HG03442 (cell line): ENCODE measurements around the gene CAP1.
"Not testable (repeated sequence)": the region's sequence is repeated elsewhere in the genome, so short reads cannot be mapped to it uniquely, and the experiment has no call there.

Source experiments
- ATAC-seq: cut with Tn5 transposase; IDR thresholded peaks from one replicate; pipeline ENCODE4 v1.9.1; 2021; ENCODE audit warnings: mild to moderate bottlenecking, moderate library complexity; ENCODE audit not compliant: unreplicated experiment

The CAP1 gene, protein sequence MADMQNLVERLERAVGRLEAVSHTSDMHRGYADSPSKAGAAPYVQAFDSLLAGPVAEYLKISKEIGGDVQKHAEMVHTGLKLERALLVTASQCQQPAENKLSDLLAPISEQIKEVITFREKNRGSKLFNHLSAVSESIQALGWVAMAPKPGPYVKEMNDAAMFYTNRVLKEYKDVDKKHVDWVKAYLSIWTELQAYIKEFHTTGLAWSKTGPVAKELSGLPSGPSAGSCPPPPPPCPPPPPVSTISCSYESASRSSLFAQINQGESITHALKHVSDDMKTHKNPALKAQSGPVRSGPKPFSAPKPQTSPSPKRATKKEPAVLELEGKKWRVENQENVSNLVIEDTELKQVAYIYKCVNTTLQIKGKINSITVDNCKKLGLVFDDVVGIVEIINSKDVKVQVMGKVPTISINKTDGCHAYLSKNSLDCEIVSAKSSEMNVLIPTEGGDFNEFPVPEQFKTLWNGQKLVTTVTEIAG

DNA sequence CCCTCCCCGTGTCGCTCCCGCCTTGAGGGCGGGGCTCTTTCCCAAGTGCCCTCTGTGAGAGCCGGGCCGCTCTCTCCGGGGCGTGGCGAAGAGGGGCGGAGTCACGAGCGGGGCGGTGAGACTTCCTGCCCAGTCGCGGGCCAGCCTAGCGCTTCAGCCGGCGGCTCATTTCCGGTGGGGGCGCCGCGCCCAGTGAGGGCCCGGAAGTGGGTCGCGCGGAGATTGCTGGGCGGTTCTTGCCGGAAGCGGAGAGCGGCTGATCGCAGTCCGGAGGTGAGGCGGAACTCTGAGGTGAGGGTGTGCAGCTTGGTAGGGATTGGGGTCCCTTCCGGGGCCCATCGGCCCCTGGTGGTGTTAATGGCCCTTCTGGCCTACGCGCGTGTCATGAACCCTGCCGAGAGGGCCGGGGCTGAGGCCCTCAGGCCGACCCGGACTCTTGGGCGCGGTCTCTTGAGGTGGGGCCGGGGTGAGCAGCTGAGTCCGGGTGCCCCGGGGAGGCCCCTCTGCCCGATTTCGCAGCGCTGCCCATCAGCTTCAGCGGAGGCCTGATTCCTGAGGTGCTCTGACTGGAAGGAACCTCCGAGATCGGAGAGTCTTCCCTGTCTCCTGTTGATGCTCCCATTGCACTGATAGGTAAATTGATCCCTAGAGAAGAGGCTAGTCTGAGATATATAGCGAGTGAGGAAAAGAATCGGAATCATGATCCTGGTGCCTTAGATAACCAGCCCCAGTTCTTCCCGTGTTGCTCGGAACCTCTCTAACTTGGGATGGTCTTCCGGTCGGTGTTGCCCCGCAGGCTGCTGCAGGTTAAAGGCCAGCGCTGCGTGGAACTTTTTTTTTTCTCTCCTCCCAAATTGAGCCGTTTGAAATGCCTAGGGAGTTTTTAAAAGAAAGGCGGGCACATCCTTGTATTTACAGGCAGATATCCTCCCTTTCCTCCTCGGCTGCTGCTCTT is at the start of gene CAP1:
TSS of gene CAP1 (plus strand) at position 219 of the 955 bp plus-strand sequence. CDS start 18,618 bp downstream, outside the sequence.
- ATAC-seq, result peak; percentile 81

GRCh38 chr1:39992234-39992633 is 48.3 kb upstream of the CAP1 start:
- ATAC-seq, result no peak

DNA sequence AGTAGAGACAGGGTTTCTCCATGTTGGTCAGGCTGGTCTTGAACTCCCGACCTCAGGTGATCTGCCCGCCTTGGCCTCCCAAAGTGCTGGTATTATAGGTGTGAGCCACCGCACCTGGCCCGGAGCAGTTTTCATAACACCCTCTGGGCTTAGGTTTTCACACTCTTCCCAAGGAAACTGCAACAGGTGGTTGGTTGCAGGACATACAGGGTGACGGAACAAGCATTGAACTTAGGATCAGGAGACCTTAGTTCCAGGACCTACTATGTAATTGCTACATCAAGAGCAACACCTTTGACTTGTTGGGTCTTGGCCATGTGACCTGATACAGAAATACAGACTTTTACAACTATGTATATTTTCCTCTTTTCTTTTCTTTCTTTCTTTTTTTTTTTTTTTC is 47.6 kb upstream of the CAP1 start:
- no peak for ATAC-seq

DNA sequence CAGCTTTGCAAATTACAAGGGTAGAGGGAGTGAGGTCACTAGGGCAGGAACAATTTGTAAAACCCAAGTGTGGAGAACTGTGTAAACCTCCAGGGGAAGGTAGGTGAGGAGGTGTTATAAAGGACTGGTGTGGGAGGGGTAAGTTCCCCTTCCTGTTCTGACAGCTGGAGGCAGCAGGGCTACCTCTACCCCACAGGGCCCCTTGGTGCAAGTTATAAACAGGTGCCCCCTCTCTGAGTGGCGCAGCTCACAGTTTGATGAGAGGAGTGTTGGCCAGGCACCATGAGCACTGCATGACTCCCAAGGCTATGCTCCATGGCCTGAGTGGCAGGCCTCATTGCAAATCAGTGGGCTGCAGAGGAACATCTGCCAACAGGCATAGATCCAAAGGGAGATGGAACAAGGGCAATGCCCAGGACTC is 44.5 kb upstream of the CAP1 start:
- peak; percentile 71 for ATAC-seq

- ATAC-seq, result no peak
These were observed 44.0 kb upstream of the CAP1 start for GRCh38 chr1:39996396-39997004.

DNA sequence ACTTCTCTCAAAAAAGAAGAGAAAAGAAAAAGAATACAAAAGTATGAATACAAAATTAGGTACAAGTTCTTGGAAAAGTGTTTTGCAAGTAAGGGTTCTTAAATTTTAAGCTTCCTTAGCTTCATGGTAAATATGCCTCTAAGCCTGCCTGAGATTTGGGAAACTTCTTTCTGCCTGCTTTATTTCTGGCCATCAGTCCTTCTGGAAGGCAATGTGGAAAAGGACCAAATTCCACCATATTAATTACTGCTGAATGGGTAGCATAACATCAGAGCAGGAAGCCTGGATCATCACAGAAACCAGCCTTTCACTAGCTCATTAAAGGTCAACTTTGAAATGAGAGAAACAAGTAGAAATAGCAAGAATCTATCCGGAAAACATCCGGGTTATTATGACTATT is 39.1 kb upstream of the CAP1 start:
- no peak for ATAC-seq

GRCh38 chr1:40003156-40004093 is 37.1 kb upstream of the CAP1 start:
- ATAC-seq, result no peak

DNA sequence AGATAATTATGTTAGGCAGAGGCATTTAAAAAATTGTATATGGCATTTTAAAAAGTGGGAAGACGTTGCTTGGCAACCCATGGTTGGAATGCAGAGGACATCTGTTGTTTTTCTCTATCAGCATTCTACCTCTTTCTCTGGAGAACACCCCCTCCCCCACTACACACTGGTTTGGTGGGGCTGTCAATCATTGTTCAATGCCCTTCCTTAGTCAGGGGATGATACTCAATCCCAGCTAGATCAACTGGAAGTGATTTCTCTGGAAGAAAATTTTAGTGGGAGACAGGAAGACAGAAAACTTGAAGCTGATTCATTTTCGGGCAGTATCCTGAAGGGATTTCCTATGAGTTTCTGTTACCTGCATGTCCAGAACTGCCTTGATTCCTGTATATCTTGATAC is 35.7 kb upstream of the CAP1 start:
- no peak for ATAC-seq

DNA sequence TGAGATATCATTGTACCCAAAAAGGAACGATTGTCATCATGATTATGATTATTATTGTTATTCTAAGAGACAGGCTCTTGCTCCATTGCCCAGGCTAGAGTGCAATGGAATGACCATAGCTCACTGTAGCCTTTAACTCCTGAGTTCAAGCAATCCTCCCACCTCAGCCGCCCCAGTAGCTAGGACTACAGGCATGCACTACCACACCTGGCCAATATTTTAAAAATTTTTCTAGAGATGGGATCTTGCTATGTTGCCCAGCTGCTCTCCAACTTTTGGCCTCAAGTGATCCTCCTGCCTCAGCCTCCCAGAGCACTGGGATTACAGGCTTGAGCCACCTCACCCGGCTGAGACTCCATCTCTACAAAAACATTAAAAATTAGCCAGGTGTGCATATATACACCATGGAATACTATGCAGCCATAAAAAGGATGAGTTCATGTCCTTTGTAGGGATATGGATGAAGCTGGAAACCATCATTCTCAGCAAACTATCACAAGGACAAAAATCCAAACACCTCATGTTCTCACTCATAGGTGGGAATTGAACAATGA is 33.0 kb upstream of the CAP1 start:
- ATAC-seq, result not testable (repeated sequence)

DNA sequence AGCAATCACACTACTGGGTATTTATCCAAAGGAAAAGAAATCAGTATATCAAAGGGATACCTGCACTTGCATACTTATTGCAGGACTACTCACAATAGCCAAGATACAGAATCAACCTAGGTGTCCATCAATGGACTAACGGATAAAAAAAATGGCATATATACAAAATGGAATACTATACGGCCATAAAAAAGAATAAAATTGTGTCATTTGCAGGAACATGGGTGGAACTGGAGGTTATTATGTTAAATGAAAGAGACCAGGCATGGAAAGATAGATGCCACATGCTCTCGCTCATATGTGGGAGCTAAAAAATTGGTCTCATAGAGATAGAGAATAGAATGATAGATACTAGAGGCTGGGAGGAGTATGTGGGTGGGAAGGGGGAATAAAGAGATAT is 29.3 kb upstream of the CAP1 start:
- ATAC-seq, result no peak

GRCh38 chr1:40014253-40014706 is 26.2 kb upstream of the CAP1 start:
- no peak for ATAC-seq

DNA sequence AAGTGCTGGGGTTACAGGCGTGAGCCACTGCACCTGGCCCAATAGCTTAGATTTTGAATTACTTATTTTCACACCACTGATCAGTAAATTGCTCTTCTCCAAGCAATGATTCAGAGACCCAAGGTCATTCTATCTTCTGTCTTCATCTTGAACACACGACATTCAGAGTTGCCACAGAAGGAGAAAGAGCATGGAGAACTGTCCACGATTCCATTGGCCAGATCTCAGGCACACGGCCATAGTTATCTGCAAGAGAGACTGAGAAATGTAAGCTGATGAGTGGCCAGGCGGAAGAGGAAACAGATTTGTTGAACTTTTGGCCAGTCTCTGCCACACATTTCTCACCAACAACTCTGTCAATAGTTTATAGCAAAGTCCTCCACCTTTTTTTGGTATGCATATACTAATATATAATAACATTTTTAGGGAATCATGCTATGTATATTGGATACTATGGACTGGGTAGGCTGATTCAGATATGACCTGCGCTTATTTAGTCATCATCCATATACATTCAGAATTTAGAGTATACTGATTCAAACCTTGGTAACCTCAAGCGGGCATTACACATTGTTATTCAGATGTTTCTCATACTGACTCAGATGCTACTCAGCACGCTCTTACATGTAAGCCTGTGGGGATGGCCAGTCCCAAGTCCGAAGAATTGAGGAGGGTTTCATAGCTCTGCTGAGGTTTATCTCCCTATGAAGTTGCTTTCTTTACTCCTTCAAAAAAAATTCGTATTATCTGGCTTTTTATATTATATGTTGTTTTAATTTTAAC is 25.5 kb upstream of the CAP1 start:
- ATAC-seq, result no peak

GRCh38 chr1:40017951-40018575 is 22.5 kb upstream of the CAP1 start:
- ATAC-seq, result no peak

GRCh38 chr1:40020447-40021085 is 20.0 kb upstream of the CAP1 start:
- ATAC-seq, result no peak

GRCh38 chr1:40023379-40023944 is 17.1 kb upstream of the CAP1 start:
- no peak for ATAC-seq

DNA sequence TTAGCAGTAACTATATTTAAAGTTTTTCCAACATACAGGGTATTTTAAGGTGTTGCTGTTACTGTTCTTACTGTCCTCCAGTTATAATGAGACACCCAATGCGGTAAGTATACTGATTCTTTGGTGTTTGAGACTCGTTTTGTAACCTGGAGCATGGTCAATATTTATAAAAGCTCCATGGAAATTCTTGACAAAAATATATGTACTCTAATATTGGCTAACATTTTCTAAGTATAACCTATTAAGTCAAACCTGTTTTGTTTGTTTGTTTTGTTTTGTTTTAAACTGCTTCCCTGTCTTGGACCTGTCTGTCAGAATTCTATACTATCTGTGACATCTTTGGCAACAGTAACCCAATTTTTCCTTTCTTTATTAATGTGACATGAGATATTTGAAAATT is 15.9 kb upstream of the CAP1 start:
- no peak for ATAC-seq

DNA sequence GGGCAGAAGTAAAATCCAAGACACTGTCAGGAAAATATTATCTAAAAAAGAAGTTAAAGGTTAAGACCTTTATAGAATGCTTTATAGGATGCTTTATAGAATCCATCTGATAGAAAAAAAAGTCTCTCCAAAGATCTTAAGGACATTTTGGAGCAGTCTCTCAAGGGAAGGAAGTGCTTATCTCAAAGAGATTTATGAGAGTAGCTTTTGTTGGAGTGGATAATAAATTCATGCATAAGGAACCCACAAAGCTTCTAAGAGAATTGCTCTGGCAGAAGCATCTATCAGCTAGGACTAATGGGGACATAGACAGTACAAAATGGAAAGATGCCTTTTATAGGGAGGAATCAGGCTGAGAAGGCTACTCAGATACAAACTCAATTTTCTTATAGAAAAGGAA is 12.9 kb upstream of the CAP1 start:
- ATAC-seq, result no peak

DNA sequence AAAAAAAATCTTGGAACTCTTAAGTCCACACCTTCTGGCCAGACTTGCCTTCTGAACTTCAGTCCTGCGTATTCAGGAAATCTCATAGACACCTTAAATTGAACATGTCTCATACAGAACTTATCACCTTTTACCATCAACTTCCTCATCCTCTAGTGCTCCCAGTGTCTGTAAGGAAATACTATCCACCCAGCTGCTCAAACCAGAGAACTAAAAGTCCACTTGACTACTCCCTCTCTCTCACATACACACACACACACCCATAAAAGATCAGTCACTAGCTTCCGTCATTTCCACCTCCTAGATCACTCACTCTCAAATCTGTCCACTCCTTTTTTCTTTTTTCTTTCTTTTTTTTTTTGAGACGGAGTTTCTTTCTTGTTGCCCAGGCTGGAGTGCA is 10.9 kb upstream of the CAP1 start:
- no peak for ATAC-seq
